ENCODE results near the gene HDAC9. TPM values are rescaled to one million over a fixed set of nuclear protein-coding genes. Genes with fewer than 3 reads are reported as not detected.

Gene HDAC9
- total RNA-seq, 2 experiments from 2014 or later: 1.5 to 3.0 TPM

GRCh38 chr7:18753972-18754610, 258.5 kb downstream of the HDAC9 start:
- ATAC-seq: no peak
- H3K4me1 Mint-ChIP-seq (ENCODE audit: low read depth): no peaks in the 10 kb centered on the region
- no peak overlapping the region for H3K4me3 Mint-ChIP-seq
- no peaks in the 10 kb centered on the region for H3K9me3 Mint-ChIP-seq
- no peaks in the 10 kb centered on the region for H3K36me3 Mint-ChIP-seq (ENCODE audit: low read depth)
- no peak for TF ChIP-seq CTCF (IDR thresholded peaks at IDR 0.05)
- H3K27me3 Mint-ChIP-seq: no peaks in the 10 kb centered on the region
- no peak overlapping the region for H3K27ac Mint-ChIP-seq
- CTCF ChIA-PET: no interaction called here
- intact Hi-C loops (cut with micrococcal nuclease): no loop called here
- DNase-seq: no peak
- POLR2A ChIA-PET: no interaction called here

GRCh38 chr7:18754766-18755165, 259.2 kb downstream of the HDAC9 start:
- intact Hi-C loops (cut with micrococcal nuclease): no loop called here
- Mint-ChIP-seq H3K27ac (no peak overlapping the region), H3K27me3 (no peaks in the 10 kb centered on the region), H3K4me1 (ENCODE audit: low read depth) (no peaks in the 10 kb centered on the region), H3K4me3 (no peak overlapping the region), H3K36me3 (ENCODE audit: low read depth) (no peaks in the 10 kb centered on the region), H3K9me3 (no peaks in the 10 kb centered on the region)
- ChIA-PET CTCF (no interaction called here), POLR2A (no interaction called here)
- ATAC-seq (no peak), DNase-seq (no peak)
- TF ChIP-seq CTCF (IDR thresholded peaks at IDR 0.05): no peak

- no peak overlapping the region for H3K27ac Mint-ChIP-seq
- intact Hi-C loops (cut with micrococcal nuclease): no loop called here
- H3K4me1 Mint-ChIP-seq (ENCODE audit: low read depth): no peaks in the 10 kb centered on the region
- ATAC-seq: no peak
- TF ChIP-seq CTCF (IDR thresholded peaks at IDR 0.05): no peak
- H3K27me3 Mint-ChIP-seq: no peaks in the 10 kb centered on the region
- no peaks in the 10 kb centered on the region for H3K36me3 Mint-ChIP-seq (ENCODE audit: low read depth)
- ChIA-PET CTCF (no interaction called here), POLR2A (no interaction called here)
- no peaks in the 10 kb centered on the region for H3K9me3 Mint-ChIP-seq
- no peak for DNase-seq
- H3K4me3 Mint-ChIP-seq: no peak overlapping the region
Measured at GRCh38 chr7:18755793-18756192, 260.2 kb downstream of the HDAC9 start.

GRCh38 chr7:18756378-18757050, 261.0 kb downstream of the HDAC9 start:
- no peak overlapping the region for H3K4me3 Mint-ChIP-seq
- intact Hi-C loops (cut with micrococcal nuclease): no loop called here
- POLR2A ChIA-PET: no interaction called here
- no peak overlapping the region for H3K27ac Mint-ChIP-seq
- no peaks in the 10 kb centered on the region for H3K9me3 Mint-ChIP-seq
- no peaks in the 10 kb centered on the region for H3K4me1 Mint-ChIP-seq (ENCODE audit: low read depth)
- DNase-seq (no peak), ATAC-seq (no peak)
- H3K36me3 Mint-ChIP-seq (ENCODE audit: low read depth): no peaks in the 10 kb centered on the region
- H3K27me3 Mint-ChIP-seq: no peaks in the 10 kb centered on the region
- CTCF ChIA-PET: no interaction called here
- TF ChIP-seq CTCF (IDR thresholded peaks at IDR 0.05): no peak

GRCh38 chr7:18760046-18760445, 264.5 kb downstream of the HDAC9 start:
- intact Hi-C loops (cut with micrococcal nuclease): no loop called here
- no peak for TF ChIP-seq CTCF (IDR thresholded peaks at IDR 0.05)
- ATAC-seq (no peak), DNase-seq (no peak)
- ChIA-PET POLR2A (no interaction called here), CTCF (no interaction called here)
- Mint-ChIP-seq H3K36me3 (ENCODE audit: low read depth) (no peaks in the 10 kb centered on the region), H3K27ac (no peak overlapping the region), H3K9me3 (no peaks in the 10 kb centered on the region), H3K27me3 (no peaks in the 10 kb centered on the region), H3K4me3 (no peak overlapping the region), H3K4me1 (ENCODE audit: low read depth) (no peaks in the 10 kb centered on the region)

Measured in activated CD8-positive, alpha-beta T cell treated with anti-CD3 and anti-CD28 coated beads for 36 hours (primary cell).